NCI-H1092 treated with DMSO at 0.1 percent for 48 hours (cell line): ENCODE results near the gene RRAS.

Experiments used
- DNase-seq: peaks from one replicate; lab custom pipeline; 2025; lab: John Stamatoyannopoulos, UW

The RRAS gene

GRCh38 chr19:49640113-49640898 is at the start of gene RRAS:
Gene RRAS, minus strand, starts transcription at chr19:49640143. Its CDS starts 45 bp downstream, at chr19:49640098.
- peak; percentile 97 for DNase-seq

- peak; percentile 39 for DNase-seq
Observed at GRCh38 chr19:49689133-49690078, 49.5 kb upstream of the RRAS start, which contains the start of gene ADM5. Gene ADM5, plus strand, starts transcription at chr19:49689594. Its CDS starts 244 bp downstream, at chr19:49689838.

GRCh38 chr19:49688531-49689132 is 48.7 kb upstream of the RRAS start:
- no peak for DNase-seq

- DNase-seq = no peak
Observed at GRCh38 chr19:49687566-49688316, 47.8 kb upstream of the RRAS start.

GRCh38 chr19:49687150-49687549 is 47.2 kb upstream of the RRAS start:
- DNase-seq = no peak

DNA sequence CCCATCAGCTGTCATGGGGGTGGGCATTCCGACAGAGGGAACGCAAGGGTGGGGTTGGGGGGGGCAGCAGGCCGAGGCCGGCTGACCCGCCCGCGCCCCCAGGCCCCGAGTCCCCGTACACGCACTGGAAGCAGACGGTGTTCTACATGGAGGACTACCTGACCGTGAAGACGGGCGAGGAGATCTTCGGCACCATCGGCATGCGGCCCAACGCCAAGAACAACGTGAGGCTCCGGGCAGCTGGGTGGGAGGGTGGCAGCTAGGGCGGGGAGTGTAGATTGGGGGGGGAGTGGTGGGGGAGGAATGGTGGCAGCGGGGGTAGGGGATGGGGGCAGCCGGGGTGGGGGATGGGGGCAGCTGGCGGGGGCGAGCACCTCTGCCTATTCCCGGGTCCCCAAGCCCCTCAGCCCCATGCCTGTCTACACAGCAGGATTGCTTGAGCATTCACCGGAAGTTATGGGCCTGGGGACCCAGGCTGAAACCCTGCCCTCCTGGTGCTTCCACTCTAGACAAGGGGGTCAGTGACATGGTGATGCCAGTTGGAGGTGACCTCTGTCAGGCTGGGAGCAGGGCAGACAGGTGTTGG is 46.7 kb upstream of the RRAS start:
- DNase-seq = no peak

DNA sequence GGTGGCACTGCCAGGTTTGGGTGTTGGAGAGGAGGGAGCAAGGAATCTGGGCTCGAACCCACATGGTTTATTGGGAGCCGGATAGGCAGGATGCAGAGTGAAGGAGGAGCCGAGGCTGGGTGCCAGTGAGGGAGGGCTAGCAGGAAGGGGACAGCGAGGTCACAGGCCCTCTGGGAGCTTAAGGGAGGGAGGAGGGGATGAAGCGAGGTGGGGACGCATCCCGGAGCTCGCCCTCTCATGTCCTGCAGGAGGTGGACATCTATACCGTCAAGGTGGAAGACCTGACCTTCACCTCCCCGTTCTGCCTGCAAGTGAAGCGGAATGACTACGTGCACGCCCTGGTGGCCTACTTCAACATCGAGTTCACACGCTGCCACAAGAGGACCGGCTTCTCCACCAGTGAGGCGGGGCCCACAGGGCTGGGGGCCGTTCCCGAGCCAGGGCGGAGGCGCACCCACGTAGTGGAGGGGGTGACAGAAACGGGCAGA is 45.9 kb upstream of the RRAS start:
- DNase-seq = no peak

DNA sequence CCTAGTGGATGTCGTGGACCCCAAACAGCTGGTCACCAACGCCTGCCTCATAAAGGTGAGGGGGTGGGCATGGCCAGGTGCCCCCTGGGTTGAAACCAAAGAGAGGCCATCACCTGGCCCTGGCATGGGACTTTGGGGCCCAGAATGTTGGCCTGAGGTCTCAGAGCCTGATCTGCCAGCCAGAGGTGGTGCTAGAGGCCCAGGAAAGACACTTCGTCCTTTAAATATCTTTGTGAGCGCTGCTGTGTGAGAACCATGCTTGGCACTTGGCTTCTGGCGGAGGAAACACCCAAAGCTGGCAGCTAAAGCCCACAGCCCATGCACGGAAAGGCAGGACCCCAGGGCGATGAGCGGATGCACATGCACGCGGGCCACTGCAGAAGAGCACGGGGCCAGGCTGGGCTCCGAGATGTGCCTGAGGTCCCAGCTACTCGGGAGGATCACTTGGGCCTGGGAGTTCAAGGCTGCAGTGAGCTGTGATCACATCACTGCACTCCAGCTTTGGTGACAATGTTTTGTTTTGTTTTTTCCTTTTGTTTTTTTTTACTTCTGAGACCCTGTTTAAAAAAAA is 45.1 kb upstream of the RRAS start:
- no peak for DNase-seq

- DNase-seq = no peak
Observed at GRCh38 chr19:49684251-49684982, 44.5 kb upstream of the RRAS start.

GRCh38 chr19:49683814-49684250 is 43.9 kb upstream of the RRAS start:
- DNase-seq = no peak

DNA sequence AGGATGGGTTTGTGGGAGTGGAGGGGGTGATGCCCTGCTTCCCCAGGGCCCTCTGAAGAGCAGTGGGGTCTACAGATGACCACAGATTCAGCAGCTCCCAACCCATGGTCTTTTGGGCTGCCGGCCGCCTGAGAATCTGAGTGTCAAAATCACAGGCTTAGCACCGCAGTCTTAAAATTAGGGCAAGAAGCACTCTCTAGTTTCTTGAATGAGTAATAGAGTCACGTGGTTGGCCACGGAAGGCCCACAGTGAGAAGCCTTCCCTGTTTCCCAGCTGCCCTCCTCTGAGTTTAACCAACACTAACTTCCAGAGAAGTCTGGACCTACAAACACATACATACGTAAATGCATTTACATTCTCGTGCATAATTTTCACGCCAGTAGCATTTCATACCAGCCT is 42.3 kb upstream of the RRAS start:
- DNase-seq = no peak

DNA sequence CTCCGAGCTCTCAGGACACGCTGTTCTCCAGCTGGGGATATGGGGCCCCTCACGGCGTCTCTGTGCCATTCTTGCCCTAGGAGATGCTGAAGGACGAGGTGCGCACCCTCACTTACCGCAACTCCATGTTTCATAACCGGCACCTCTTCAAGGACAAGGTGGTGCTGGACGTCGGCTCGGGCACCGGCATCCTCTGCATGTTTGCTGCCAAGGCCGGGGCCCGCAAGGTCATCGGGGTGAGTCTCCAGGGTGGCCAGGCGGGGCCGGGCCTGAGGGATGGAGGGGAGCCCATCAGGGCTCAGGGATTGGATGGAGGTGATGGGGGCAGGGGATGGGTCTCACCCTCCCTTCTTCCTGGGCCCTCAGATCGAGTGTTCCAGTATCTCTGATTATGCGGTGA is 41.9 kb upstream of the RRAS start:
- DNase-seq = no peak

- peak; percentile 88 for DNase-seq
Observed at GRCh38 chr19:49680421-49681351, 40.7 kb upstream of the RRAS start.

DNA sequence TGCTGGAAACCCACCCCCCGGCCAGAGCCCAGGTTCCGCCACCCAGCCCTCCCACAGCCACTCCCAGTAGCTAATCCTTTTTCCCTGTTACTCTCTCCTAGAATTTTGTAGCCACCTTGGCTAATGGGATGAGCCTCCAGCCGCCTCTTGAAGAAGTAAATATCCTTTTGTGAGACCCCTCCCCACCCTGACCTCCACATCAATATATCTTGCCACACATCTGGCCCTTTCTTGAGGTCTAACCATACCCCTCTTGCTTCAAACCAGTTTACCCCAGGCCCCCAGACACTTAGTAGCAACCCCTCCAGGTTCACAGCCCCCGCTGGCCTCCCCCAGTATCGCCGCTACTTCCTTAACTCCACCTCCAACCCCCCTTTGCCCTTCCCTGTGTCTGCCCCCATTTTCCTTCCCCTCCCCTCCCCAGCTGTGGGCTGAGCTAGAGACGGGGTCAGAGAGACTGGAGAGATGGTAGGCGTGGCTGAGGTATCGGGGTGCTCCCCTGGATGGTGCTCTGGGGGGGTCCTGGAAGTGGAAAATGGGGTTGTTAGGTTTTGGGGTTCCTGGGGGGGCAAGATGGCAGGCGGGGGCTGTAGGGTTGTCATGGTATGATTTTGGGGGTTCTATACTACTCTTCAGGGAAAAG is 39.9 kb upstream of the RRAS start:
- no peak for DNase-seq

DNA sequence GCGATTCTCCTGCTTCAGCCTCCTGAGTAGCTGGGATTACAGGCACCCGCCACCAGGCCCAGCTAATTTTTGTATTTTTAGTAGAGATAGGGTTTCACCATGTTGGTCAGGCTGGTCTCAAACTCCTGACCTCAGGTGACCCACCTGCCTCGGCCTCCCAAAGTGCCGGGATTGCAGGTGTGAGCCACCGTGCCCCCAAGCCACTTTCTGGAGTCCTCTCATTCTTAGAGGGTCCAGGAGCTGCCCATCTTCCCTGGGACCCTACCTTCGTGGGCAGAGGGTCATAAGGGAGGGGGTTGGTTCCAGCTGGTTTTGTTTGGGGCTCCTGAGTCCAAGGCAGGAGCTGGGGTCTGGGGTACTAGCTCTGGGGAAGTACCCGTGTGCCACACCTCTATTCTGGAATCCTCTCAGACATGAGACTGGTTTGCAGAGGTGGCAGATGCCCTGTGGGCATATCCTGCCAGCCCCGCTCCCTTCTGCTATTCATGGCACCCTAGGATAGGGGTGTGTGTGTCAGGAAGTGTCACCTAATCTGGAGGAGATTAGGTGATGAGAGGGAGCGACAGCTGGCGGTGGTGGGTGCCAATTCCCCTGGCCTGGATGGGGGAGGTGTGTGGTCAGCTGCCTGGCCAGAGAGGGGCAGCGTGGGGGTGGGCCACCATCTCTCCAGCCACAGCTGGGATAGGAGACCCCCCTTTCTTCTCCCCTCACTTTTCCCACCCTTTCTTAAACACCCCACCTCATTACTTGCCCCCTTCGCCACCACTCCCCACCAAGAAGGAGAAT is 39.2 kb upstream of the RRAS start:
- DNase-seq = no peak

- peak; percentile 48 for DNase-seq
Observed at GRCh38 chr19:49677901-49678674, 38.1 kb upstream of the RRAS start.
